GM12891 (cell line): ENCODE results near the gene LSM4.

Experiments used
- PAX5 ChIP-seq: IDR thresholded peaks from 2 replicates; pipeline ENCODE4 v1.6.1; 2011; ENCODE audit warnings: low read length, moderate library complexity, mild to moderate bottlenecking; ENCODE audit not compliant: insufficient read depth, severe bottlenecking
- POLR2A ChIP-seq: IDR thresholded peaks from 2 replicates; pipeline ENCODE4 v1.6.1; 2011; ENCODE audit warnings: low read depth, low read length, control low read depth
- POLR2AphosphoS5 ChIP-seq: IDR thresholded peaks from 2 replicates; pipeline ENCODE4 v1.6.1; 2011; ENCODE audit warnings: low read depth, low read length, control low read depth
- POU2F2 ChIP-seq: IDR thresholded peaks from 2 replicates; pipeline ENCODE4 v1.6.1; 2011; ENCODE audit warnings: low read depth, mild to moderate bottlenecking, control low read depth, low read length, moderate library complexity
- SPI1 ChIP-seq: IDR thresholded peaks from 2 replicates; pipeline ENCODE4 v1.6.1; 2011; ENCODE audit warnings: low read depth, low read length, control low read depth
- TAF1 ChIP-seq: IDR thresholded peaks from 2 replicates; pipeline ENCODE4 v1.6.1; 2011; ENCODE audit warnings: low read depth, low read length, control low read depth

DNA sequence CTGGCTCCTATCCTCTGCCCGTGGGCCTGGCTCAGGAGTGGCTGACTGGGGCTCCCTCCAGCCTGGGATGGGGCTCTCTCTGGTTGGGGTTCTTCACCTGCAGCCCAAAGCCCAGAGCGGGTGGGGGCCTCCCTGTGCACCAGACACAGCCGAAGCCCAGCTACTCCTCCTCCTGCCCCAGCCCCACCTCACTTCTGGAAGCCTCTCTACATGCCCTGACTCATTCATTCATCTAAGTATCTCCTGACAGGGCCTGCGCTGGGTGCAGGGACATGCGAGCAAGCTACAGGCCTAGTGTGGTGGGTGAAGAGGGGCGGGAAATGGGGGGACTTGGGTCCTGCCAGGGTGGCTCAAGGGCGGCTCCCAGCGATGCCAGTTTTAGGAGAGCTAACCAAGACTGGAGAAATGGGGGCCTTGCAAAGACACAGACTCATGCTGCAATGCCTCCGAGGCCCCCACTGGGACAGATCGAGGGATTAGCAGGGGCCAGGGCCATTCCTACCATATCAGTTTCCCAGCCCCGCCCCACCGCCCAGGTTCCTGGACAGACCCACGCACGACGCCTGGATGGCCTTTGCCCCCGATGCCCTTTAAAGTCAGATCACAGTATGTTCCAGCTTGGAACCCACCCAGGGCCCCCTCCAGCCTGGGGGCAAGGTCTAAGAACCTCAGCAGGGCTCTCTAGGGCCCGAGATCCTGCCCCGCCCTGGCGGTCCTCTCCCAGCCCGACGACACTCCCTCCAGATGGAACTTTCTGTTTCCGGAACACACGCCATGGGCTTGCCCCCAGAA lies 12.6 kb downstream of the LSM4 start:
- TF ChIP-seq POLR2A (no peak), POLR2AphosphoS5 (no peak), TAF1 (no peak), PAX5 (no peak), SPI1 (no peak), POU2F2 (no peak)
